Body of pancreas (tissue), 4 donors: ENCODE measurements around the gene ANKRD22. TPM values are rescaled to one million over a fixed set of nuclear protein-coding genes. Genes with fewer than 3 reads are reported as not detected.

Experiments
- ATAC-seq: fragments of 150-250 bp; one replicate; pipeline ENCODE4 v1.9.1; 2016
- DNase-seq, 4 donors: peaks; one replicate each; pipeline ENCODE4 v3.0.0-alpha.2; 2019
- H3K27ac ChIP-seq, 4 donors: fragments of 200-600 bp; sonication (generic); 1 replicate in 3 of 4; 2 replicates in 1 of 4; pipeline versions ENCODE4 v1.5.1 to v1.6.1; 2016 to 2019; ENCODE audit warnings: mild to moderate bottlenecking in 1 of 4, mixed read lengths in 1 of 4, moderate library complexity in 1 of 4
- H3K27me3 ChIP-seq, 2 donors: fragments of 200-600 bp; sonication (generic); one replicate each; pipeline ENCODE4 v1.6.0; 2016; ENCODE audit warnings: mild to moderate bottlenecking in 1 of 2
- H3K36me3 ChIP-seq, 2 donors: fragments of 200-600 bp; sonication (generic); replicated peaks in 1 of 2; 2 replicates each; pipeline ENCODE4 v1.5.1; 2016; ENCODE audit warnings: low read depth in 2 of 2; ENCODE audit not compliant: insufficient read depth in 1 of 2
- H3K4me1 ChIP-seq: fragments of 200-600 bp; sonication (generic); one replicate; pipeline ENCODE4 v1.6.0; 2016
- H3K4me3 ChIP-seq, 2 donors: fragments of 200-600 bp; sonication (generic); 1 replicate in 1 of 2; 2 replicates in 1 of 2; pipeline ENCODE4 v1.5.1; 2016 to 2019
- H3K9me3 ChIP-seq, 3 donors: fragments of 200-600 bp; sonication (generic); 1 replicate in 2 of 3; 2 replicates in 1 of 3; pipeline ENCODE4 v1.5.1; 2016
- POLR2A ChIP-seq, 3 donors: fragments of 450-650 bp; IDR thresholded peaks; one replicate each; pipeline ENCODE4 v1.6.1; 2016; ENCODE audit warnings: antibody characterized with exemption in 3 of 3, mild to moderate bottlenecking in 2 of 3
- WGBS, 2 donors: methylation state at CpG; one replicate each; pipeline ENCODE4 v1.1.5; 2017; 5-methylcytosine and 5-hydroxymethylcytosine counted together
- intact Hi-C: fragments of 100-400 bp; cut with DNase I; formaldehyde crosslinking; loops from one replicate; pipeline ENCODE4 v1.15.1; 2023
- total RNA-seq, 2 donors: library from RNA; depleted of rRNA; stranded (reverse); fragments of >200 nt; gene quantifications; one replicate each; pipeline ENCODE4 v1.1.0, GENCODE V29; 2016
- TF ChIP-seq, protein P1 (sequence below), 7 experiments: fragments of 450-650 bp in 4 of 7; fragments of 200-600 bp in 3 of 7; sonication (generic) in 3 of 7; IDR thresholded peaks; one replicate each; pipeline ENCODE4 v1.5.1; 2016 to 2019; ENCODE audit warnings: antibody characterized with exemption in 7 of 7

ANKRD22 gene
- total RNA-seq, 2 donors from 2014 or later = 5.9 to 13.5 TPM

DNA sequence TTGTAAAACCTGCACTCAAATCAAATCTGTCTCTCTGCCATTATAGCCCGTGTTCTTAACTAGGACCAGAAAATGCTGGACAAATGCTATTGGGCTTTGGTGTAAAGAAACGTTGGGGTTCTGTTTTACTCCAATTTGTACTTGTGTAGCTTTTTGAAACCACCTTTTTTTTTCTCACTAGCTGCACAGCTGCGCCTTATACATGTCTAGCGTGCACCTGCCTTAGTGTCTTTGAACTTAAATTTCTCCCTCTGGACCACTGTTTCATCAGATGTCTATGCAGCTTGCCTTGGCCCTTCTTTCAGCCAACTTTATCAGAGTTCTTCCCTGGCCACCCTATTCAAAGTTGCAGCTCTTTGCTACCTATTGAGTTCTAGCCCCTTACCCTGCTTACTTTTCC lies 42.0 kb downstream of the ANKRD22 start:
- no peak for TF ChIP-seq POLR2A (IDR thresholded peaks at IDR 0.05)
- TF ChIP-seq, protein P1, sequence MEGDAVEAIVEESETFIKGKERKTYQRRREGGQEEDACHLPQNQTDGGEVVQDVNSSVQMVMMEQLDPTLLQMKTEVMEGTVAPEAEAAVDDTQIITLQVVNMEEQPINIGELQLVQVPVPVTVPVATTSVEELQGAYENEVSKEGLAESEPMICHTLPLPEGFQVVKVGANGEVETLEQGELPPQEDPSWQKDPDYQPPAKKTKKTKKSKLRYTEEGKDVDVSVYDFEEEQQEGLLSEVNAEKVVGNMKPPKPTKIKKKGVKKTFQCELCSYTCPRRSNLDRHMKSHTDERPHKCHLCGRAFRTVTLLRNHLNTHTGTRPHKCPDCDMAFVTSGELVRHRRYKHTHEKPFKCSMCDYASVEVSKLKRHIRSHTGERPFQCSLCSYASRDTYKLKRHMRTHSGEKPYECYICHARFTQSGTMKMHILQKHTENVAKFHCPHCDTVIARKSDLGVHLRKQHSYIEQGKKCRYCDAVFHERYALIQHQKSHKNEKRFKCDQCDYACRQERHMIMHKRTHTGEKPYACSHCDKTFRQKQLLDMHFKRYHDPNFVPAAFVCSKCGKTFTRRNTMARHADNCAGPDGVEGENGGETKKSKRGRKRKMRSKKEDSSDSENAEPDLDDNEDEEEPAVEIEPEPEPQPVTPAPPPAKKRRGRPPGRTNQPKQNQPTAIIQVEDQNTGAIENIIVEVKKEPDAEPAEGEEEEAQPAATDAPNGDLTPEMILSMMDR (IDR thresholded peaks at IDR 0.05) = no peak
- ATAC-seq = no peak
- 54 to 64% methylated on average over 4 of the region's 4 CpGs for WGBS, 2 donors
- Histone ChIP-seq H3K4me1 (no peaks in the 10 kb centered on the region), H3K27me3 (no peaks in the 10 kb centered on the region), H3K36me3 (no peaks in the 10 kb centered on the region), H3K27ac (no peak overlapping the region), H3K9me3 (no peaks in the 10 kb centered on the region), H3K4me3 (no peak overlapping the region)
- DNase-seq = no peak
- intact Hi-C loops = no loop called here

DNA sequence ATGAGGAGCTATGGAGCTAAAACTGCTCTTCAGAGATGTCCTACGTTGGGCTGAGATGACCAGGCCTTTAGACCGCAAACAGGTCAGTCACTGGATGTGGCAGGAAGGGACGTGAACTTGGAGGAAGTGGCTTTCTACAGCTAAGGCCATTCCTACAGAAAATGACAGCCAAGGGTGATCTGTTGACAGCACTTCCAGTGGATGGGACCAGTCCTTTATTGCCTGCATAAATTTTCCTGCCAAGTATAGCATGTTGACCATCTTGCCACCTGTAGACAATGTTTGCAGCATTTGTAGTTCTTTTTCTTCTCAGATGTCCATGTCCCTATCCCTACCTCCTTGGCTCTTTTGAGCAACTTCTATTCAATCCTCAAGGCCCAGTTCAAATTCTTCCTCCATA lies 45.7 kb downstream of the ANKRD22 start:
- no peak for ATAC-seq
- Histone ChIP-seq H3K4me1 (no peaks in the 10 kb centered on the region), H3K36me3 (no peaks in the 10 kb centered on the region), H3K27me3 (no peaks in the 10 kb centered on the region), H3K4me3 (no peak overlapping the region), H3K27ac (no peak overlapping the region), H3K9me3 (no peaks in the 10 kb centered on the region)
- intact Hi-C loops = no loop called here
- TF ChIP-seq, protein P1 (IDR thresholded peaks at IDR 0.05) = no peak
- no peak for TF ChIP-seq POLR2A (IDR thresholded peaks at IDR 0.05)
- WGBS, 2 donors = 75 to 78% methylated on average over 3 of the region's 3 CpGs
- DNase-seq = no peak

DNA sequence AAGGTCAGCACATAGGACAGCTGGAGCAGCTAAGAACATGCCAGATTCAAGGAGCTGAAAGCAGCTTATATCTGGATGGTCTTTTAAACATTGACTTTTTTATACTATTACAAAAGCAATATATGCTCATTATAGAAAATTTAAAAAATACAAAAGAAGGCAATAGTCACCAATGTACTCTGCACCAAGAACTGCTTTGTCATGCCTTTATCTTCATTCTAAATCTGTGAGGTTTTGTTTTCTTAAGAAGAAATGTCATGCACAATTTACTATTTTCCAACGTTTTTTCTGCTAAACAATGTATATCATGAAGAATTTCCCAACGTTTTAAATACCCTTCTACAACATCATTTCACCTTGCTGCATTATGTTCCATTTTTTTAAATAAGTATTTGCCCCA lies 46.3 kb downstream of the ANKRD22 start:
- no peak overlapping the region for H3K4me3 ChIP-seq
- WGBS, 2 donors = 17 to 40% methylated on average over 2 of the region's 2 CpGs
- intact Hi-C loops = no loop called here
- H3K27ac ChIP-seq = no peak overlapping the region
- H3K4me1 ChIP-seq = no peaks in the 10 kb centered on the region
- H3K9me3 ChIP-seq = no peaks in the 10 kb centered on the region
- H3K27me3 ChIP-seq = no peaks in the 10 kb centered on the region
- no peak for DNase-seq
- no peak for ATAC-seq
- no peak for TF ChIP-seq POLR2A (IDR thresholded peaks at IDR 0.05)
- TF ChIP-seq, protein P1 (IDR thresholded peaks at IDR 0.05) = no peak
- H3K36me3 ChIP-seq = no peaks in the 10 kb centered on the region

DNA sequence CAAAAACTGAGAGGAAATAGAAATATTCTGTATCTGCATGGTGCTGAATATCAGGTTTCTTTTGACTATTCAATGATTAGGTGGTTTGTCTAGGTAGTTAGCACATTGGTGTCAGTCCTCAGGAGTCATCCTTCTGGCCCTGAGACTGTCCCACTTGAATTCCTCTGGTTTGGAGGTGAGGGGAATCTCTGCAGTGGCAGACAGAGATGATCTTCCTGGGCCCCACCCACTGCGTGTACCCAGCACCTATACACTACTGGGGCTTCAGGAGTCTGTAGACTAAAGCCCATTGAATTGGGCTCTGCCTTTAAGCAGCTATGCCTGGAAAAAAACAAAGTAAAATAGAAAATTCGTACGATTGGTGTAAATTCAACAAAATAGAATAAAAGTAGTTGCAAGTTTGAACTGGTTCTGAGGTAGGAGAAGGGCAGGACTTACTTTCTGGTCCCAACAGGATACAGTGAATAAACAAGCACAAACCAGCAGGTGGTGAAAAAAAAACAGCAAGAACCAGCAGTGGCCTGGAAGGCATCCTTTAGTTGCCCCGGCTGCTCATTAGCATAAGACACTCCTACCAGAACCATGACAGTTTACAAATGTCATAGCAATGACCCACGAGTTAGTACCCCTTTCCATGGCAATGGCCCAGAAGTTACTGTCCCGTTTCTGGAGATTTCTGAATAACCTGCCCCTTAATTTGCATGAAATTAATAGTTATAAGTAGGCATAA lies 47.4 kb downstream of the ANKRD22 start:
- Histone ChIP-seq H3K27ac (no peak overlapping the region), H3K36me3 (no peaks in the 10 kb centered on the region), H3K27me3 (no peaks in the 10 kb centered on the region), H3K4me1 (no peaks in the 10 kb centered on the region), H3K9me3 (no peaks in the 10 kb centered on the region), H3K4me3 (no peak overlapping the region)
- 46 to 54% methylated on average over 6 of the region's 6 CpGs for WGBS, 2 donors
- intact Hi-C loops = no loop called here
- DNase-seq (no peak), ATAC-seq (no peak)
- TF ChIP-seq, protein P1 (IDR thresholded peaks at IDR 0.05) = no peak
- no peak for TF ChIP-seq POLR2A (IDR thresholded peaks at IDR 0.05)

DNA sequence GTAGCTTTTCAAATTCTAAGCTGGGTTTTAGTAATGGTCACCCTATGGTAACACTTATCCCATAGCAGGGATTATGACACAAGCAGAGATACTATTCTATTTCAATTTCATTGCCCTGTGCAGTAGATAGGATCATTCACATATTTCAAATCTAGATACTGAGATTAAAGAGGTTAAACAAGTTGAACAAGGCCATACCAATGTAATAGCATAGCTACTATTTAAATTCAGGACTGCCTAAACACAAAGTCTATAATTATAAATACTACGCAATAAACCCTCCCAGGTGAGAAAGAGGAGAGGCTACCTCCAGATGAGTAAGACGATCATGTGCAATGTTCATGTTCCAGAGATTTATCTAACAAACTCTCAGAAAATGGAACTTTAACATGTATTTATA lies 48.0 kb downstream of the ANKRD22 start:
- 82 to 90% methylated on average over 2 of the region's 2 CpGs for WGBS, 2 donors
- no peaks in the 10 kb centered on the region for H3K4me1 ChIP-seq
- H3K9me3 ChIP-seq = no peaks in the 10 kb centered on the region
- intact Hi-C loops = no loop called here
- ATAC-seq = no peak
- no peak for DNase-seq
- H3K36me3 ChIP-seq = no peaks in the 10 kb centered on the region
- TF ChIP-seq, protein P1 (IDR thresholded peaks at IDR 0.05) = no peak
- TF ChIP-seq POLR2A (IDR thresholded peaks at IDR 0.05) = no peak
- H3K27ac ChIP-seq = no peak overlapping the region
- H3K4me3 ChIP-seq = no peak overlapping the region
- no peaks in the 10 kb centered on the region for H3K27me3 ChIP-seq
